Osteoblast (primary cell): ENCODE data around the gene TMEM92. TPM values are rescaled to one million over a fixed set of nuclear protein-coding genes. Genes with fewer than 3 reads are reported as not detected.

Experiments
- DNase-seq: peaks from one replicate; pipeline ENCODE4 v3.0.0; 2011; ENCODE audit warnings: low spot score, mixed read lengths; ENCODE audit not compliant: insufficient read length; ENCODE audit errors: missing footprints
- H2AFZ ChIP-seq: 2 replicates; pipeline ENCODE4 v1.6.0; 2011; ENCODE audit warnings: mild to moderate bottlenecking, low read length
- H3K27ac ChIP-seq: 2 replicates; pipeline ENCODE4 v1.5.1; 2011; ENCODE audit warnings: mild to moderate bottlenecking, low read depth, low read length, moderate library complexity
- H3K27me3 ChIP-seq: 2 replicates; pipeline ENCODE4 v1.6.0; 2012; ENCODE audit warnings: mild to moderate bottlenecking, control low read depth, inconsistent platforms, low read length, moderate library complexity; ENCODE audit not compliant: insufficient read depth
- H3K36me3 ChIP-seq: 2 replicates; pipeline ENCODE4 v1.5.1; 2011; ENCODE audit warnings: mild to moderate bottlenecking, low read length, control low read depth, moderate library complexity; ENCODE audit not compliant: insufficient read depth
- H3K4me1 ChIP-seq: 2 replicates; pipeline ENCODE4 v1.5.1; 2011; ENCODE audit warnings: mild to moderate bottlenecking, low read length, control low read depth, moderate library complexity; ENCODE audit not compliant: insufficient read depth
- H3K4me2 ChIP-seq: 2 replicates; pipeline ENCODE4 v1.6.0; 2011; ENCODE audit warnings: mild to moderate bottlenecking, low read length; ENCODE audit not compliant: insufficient read depth
- H3K4me3 ChIP-seq: fragments of 200-600 bp; sonication (generic); 3 replicates; pipeline ENCODE4 v1.5.1; 2012; ENCODE audit warnings: mild to moderate bottlenecking, low read length, inconsistent platforms; ENCODE audit not compliant: insufficient read depth
- H3K79me2 ChIP-seq: 2 replicates; pipeline ENCODE4 v1.6.0; 2012; ENCODE audit warnings: mild to moderate bottlenecking, low read length, control low read depth, inconsistent platforms; ENCODE audit not compliant: insufficient read depth
- H3K9me3 ChIP-seq: 2 replicates; pipeline ENCODE4 v1.5.1; 2011; ENCODE audit warnings: low read depth, low read length, control low read depth
- H4K20me1 ChIP-seq: 2 replicates; pipeline ENCODE4 v1.6.0; 2012; ENCODE audit warnings: mild to moderate bottlenecking, low read length, control low read depth; ENCODE audit not compliant: insufficient read depth
- total RNA-seq: library from RNA; depleted of rRNA; stranded (reverse); fragments of >200 nt; gene quantifications from 2 replicates; pipeline ENCODE4 v1.2.3, GENCODE V29; 2012
- TF ChIP-seq, protein P1 (sequence below): IDR thresholded peaks from 2 replicates; pipeline ENCODE4 v1.5.1; 2011; ENCODE audit warnings: mild to moderate bottlenecking, low read depth, low read length, moderate library complexity; ENCODE audit errors: extremely low read depth

The TMEM92 gene
- total RNA-seq, 1 donor, result 0.36 TPM

DNA sequence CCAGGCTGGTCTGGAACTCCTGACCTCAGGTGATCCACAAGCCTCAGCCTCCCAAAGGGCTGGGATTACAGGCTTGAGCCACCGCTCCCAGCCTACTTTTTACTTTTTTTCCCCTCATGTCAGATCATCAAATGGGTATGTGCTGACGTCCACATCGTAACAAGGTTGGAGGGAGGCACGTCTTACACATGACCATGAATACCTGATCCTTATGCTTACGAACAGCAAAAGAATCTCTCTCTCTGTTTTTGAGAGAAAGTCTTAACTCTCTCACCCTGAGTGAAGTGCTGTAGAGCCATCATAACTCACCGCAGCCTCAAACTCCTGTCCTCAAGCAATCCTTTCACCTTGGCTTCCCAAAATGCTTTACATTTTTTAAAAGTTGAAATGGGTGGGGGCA, 29.5 kb upstream of the TMEM92 start:
- H3K9me3 ChIP-seq, result no peaks in the 10 kb centered on the region
- no peaks in the 10 kb centered on the region for H3K79me2 ChIP-seq
- peaks cover 12% of the 10 kb centered on the region for H3K4me1 ChIP-seq
- H3K4me2 ChIP-seq, result no peak overlapping the region
- no peaks in the 10 kb centered on the region for H3K36me3 ChIP-seq
- H3K27ac ChIP-seq, result no peak overlapping the region
- no peak overlapping the region for H3K4me3 ChIP-seq
- no peaks in the 10 kb centered on the region for H3K27me3 ChIP-seq
- no peak for DNase-seq
- H2AFZ ChIP-seq, result no peak overlapping the region
- TF ChIP-seq, protein P1, sequence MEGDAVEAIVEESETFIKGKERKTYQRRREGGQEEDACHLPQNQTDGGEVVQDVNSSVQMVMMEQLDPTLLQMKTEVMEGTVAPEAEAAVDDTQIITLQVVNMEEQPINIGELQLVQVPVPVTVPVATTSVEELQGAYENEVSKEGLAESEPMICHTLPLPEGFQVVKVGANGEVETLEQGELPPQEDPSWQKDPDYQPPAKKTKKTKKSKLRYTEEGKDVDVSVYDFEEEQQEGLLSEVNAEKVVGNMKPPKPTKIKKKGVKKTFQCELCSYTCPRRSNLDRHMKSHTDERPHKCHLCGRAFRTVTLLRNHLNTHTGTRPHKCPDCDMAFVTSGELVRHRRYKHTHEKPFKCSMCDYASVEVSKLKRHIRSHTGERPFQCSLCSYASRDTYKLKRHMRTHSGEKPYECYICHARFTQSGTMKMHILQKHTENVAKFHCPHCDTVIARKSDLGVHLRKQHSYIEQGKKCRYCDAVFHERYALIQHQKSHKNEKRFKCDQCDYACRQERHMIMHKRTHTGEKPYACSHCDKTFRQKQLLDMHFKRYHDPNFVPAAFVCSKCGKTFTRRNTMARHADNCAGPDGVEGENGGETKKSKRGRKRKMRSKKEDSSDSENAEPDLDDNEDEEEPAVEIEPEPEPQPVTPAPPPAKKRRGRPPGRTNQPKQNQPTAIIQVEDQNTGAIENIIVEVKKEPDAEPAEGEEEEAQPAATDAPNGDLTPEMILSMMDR, result no peak
- no peaks in the 10 kb centered on the region for H4K20me1 ChIP-seq

DNA sequence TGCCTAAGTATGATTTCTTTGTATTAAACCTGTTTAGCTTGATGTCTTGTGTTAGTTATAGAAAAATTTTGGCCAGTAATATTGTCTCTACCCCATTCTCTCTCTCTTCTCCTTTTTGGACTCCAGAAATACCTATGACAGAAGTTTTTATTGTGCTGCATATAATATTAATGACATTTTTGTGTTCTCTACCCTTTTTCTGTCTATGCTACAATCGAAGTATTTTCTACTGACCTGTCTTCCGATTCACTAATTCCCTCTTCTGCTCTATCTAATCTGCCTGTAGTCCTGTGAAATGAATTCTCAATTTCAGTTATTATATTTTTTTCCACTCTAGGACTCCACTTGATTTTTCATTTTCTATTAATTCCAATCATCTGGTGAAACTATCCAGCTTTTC, 26.0 kb upstream of the TMEM92 start:
- no peaks in the 10 kb centered on the region for H3K4me1 ChIP-seq

DNA sequence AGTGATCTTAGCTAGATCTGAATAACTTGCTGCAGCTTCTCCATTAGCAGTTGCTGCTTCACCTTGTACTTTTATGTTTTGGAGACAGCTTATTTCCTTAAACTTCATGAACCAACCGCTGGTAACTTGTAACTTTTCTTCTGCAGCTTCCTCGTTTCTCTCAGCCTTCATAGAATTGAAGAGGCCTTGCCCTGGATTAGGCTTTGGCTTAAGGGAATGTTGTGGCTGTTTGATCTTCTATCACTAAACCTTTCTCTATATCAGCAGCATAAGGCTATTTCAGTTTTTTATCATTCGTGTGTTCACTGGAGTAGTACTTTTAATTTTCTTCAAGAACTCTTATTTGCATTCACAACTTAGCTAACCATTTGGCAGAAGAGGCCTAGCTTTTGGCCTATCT, 21.5 kb upstream of the TMEM92 start:
- H4K20me1 ChIP-seq, result no peaks in the 10 kb centered on the region
- no peaks in the 10 kb centered on the region for H3K36me3 ChIP-seq
- H3K27ac ChIP-seq, result no peak overlapping the region
- no peak for DNase-seq
- no peaks in the 10 kb centered on the region for H3K79me2 ChIP-seq
- H3K9me3 ChIP-seq, result no peaks in the 10 kb centered on the region
- no peak overlapping the region for H3K4me2 ChIP-seq
- no peaks in the 10 kb centered on the region for H3K27me3 ChIP-seq
- H2AFZ ChIP-seq, result no peak overlapping the region
- TF ChIP-seq, protein P1, result no peak
- peaks cover 4% of the 10 kb centered on the region for H3K4me1 ChIP-seq
- no peak overlapping the region for H3K4me3 ChIP-seq

More for the DNA sequence above, 26.0 kb upstream of the TMEM92 start:
- Histone ChIP-seq H4K20me1 (no peaks in the 10 kb centered on the region), H3K4me3 (no peak overlapping the region), H3K27me3 (no peaks in the 10 kb centered on the region), H3K79me2 (no peaks in the 10 kb centered on the region), H3K27ac (no peak overlapping the region), H3K36me3 (no peaks in the 10 kb centered on the region), H2AFZ (no peak overlapping the region), H3K4me2 (no peak overlapping the region), H3K9me3 (no peaks in the 10 kb centered on the region)
- TF ChIP-seq, protein P1, result no peak
- DNase-seq, result no peak

DNA sequence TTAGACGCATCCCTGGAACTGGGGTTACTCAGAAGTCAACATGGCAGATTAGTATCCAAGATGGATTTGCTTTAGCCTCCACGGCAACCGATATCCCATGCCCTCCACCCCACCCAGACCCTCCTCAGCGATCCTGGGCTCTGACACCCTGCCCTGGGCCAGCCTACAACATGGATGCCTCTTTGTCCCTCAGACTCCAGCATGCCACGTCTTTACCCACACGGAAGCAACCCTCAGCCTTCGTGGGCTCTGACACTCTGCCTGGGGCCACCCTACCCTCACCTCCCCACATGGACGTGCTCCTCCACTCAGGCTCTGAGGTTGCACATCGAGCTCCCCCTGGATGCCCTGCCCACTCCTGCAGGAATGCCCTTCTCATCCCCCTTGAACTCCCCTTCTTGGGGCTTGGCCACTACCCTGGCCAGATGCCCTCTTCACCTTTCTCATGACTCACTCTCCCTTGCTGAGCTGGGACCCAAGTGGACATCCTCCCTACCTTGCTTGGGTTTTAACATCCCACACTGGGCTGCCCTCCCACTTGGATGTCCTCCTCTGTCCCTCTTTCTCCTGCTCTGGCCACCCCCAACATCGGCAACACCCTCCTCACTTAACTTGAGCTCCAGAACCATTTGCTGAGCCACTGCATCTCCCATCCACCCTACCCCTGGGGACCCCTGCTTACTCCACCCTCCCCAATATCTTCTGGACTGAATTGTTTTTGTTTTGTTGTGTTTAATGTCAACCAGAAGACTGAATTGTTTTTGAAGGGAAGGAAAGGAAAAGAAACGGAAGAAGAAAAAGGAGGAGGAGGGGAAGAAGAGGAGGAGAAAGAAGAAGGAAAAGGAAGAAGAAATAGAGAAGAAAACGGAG, 18.3 kb upstream of the TMEM92 start:
- no peak overlapping the region for H3K4me3 ChIP-seq
- H2AFZ ChIP-seq, result no peak overlapping the region
- no peaks in the 10 kb centered on the region for H3K27me3 ChIP-seq
- H3K27ac ChIP-seq, result no peak overlapping the region
- TF ChIP-seq, protein P1, result no peak
- H3K79me2 ChIP-seq, result no peaks in the 10 kb centered on the region
- DNase-seq, result peak; percentile 69
- H3K36me3 ChIP-seq, result no peaks in the 10 kb centered on the region
- H3K9me3 ChIP-seq, result no peaks in the 10 kb centered on the region
- H3K4me2 ChIP-seq, result no peak overlapping the region
- peaks cover 23% of the 10 kb centered on the region for H3K4me1 ChIP-seq
- no peaks in the 10 kb centered on the region for H4K20me1 ChIP-seq
